ENCODE data around the gene STK33. TPM values are rescaled to one million over a fixed set of nuclear protein-coding genes. Genes with fewer than 3 reads are reported as not detected.
"Not testable (repeated sequence)": the region's sequence is repeated elsewhere in the genome, so short reads cannot be mapped to it uniquely, and the experiment has no call there.

Gene STK33
- total RNA-seq, 1 donor from 2014 or later, result 3.4 TPM

- H3K27ac Mint-ChIP-seq (ENCODE audit: unreplicated experiment), result no peak overlapping the region
- no peaks in the 10 kb centered on the region for H3K27me3 Mint-ChIP-seq (ENCODE audit: low read depth)
- H3K4me1 Mint-ChIP-seq (ENCODE audit: low read depth), result no peaks in the 10 kb centered on the region
- no peaks in the 10 kb centered on the region for H3K36me3 Mint-ChIP-seq (ENCODE audit: low read depth)
- no peak for TF ChIP-seq CTCF (IDR thresholded peaks at IDR 0.05)
- peaks cover 6% of the 10 kb centered on the region for H3K9me3 Mint-ChIP-seq (ENCODE audit: low read depth)
- H3K4me3 Mint-ChIP-seq (ENCODE audit: unreplicated experiment), result no peak overlapping the region
- no peak for DNase-seq (ENCODE audit: low spot score)
Measured at GRCh38 chr11:8484251-8484650, 109.8 kb downstream of the STK33 start.

- Mint-ChIP-seq H3K36me3 (ENCODE audit: low read depth) (no peaks in the 10 kb centered on the region), H3K4me1 (ENCODE audit: low read depth) (no peaks in the 10 kb centered on the region), H3K4me3 (ENCODE audit: unreplicated experiment) (no peak overlapping the region), H3K27ac (ENCODE audit: unreplicated experiment) (no peak overlapping the region), H3K9me3 (ENCODE audit: low read depth) (peaks cover 4% of the 10 kb centered on the region), H3K27me3 (ENCODE audit: low read depth) (no peaks in the 10 kb centered on the region)
- no peak for DNase-seq (ENCODE audit: low spot score)
- TF ChIP-seq CTCF (IDR thresholded peaks at IDR 0.05), result no peak
Measured at GRCh38 chr11:8480858-8481257, 113.2 kb downstream of the STK33 start.

- H3K4me3 Mint-ChIP-seq (ENCODE audit: unreplicated experiment), result no peak overlapping the region
- TF ChIP-seq CTCF (IDR thresholded peaks at IDR 0.05), result no peak
- no peaks in the 10 kb centered on the region for H3K4me1 Mint-ChIP-seq (ENCODE audit: low read depth)
- DNase-seq (ENCODE audit: low spot score), result no peak
- no peaks in the 10 kb centered on the region for H3K27me3 Mint-ChIP-seq (ENCODE audit: low read depth)
- H3K27ac Mint-ChIP-seq (ENCODE audit: unreplicated experiment), result no peak overlapping the region
- no peaks in the 10 kb centered on the region for H3K36me3 Mint-ChIP-seq (ENCODE audit: low read depth)
- H3K9me3 Mint-ChIP-seq (ENCODE audit: low read depth), result peaks cover 4% of the 10 kb centered on the region
Measured at GRCh38 chr11:8477680-8478079, 116.3 kb downstream of the STK33 start.

- Mint-ChIP-seq H3K4me3 (ENCODE audit: unreplicated experiment) (no peak overlapping the region), H3K27me3 (ENCODE audit: low read depth) (no peaks in the 10 kb centered on the region), H3K9me3 (ENCODE audit: low read depth) (peaks cover 4% of the 10 kb centered on the region), H3K4me1 (ENCODE audit: low read depth) (no peaks in the 10 kb centered on the region), H3K27ac (ENCODE audit: unreplicated experiment) (no peak overlapping the region), H3K36me3 (ENCODE audit: low read depth) (no peaks in the 10 kb centered on the region)
- TF ChIP-seq CTCF (IDR thresholded peaks at IDR 0.05), result no peak
- no peak for DNase-seq (ENCODE audit: low spot score)
Measured at GRCh38 chr11:8477151-8477550, 116.9 kb downstream of the STK33 start.

GRCh38 chr11:8467806-8468205 is 126.2 kb downstream of the STK33 start:
- not testable (repeated sequence) for DNase-seq (ENCODE audit: low spot score); H3K4me1 Mint-ChIP-seq (ENCODE audit: low read depth); H3K27me3 Mint-ChIP-seq (ENCODE audit: low read depth); H3K27ac Mint-ChIP-seq (ENCODE audit: unreplicated experiment); H3K4me3 Mint-ChIP-seq (ENCODE audit: unreplicated experiment)
- Mint-ChIP-seq H3K36me3 (ENCODE audit: low read depth) (peaks cover 17% of the 10 kb centered on the region), H3K9me3 (ENCODE audit: low read depth) (peaks cover 24% of the 10 kb centered on the region)

- H3K27ac Mint-ChIP-seq (ENCODE audit: unreplicated experiment); H3K4me1 Mint-ChIP-seq (ENCODE audit: low read depth); H3K4me3 Mint-ChIP-seq (ENCODE audit: unreplicated experiment); DNase-seq (ENCODE audit: low spot score); H3K27me3 Mint-ChIP-seq (ENCODE audit: low read depth): not testable (repeated sequence)
- Mint-ChIP-seq H3K36me3 (ENCODE audit: low read depth) (peaks cover 17% of the 10 kb centered on the region), H3K9me3 (ENCODE audit: low read depth) (peaks cover 24% of the 10 kb centered on the region)
Measured at GRCh38 chr11:8467356-8467755, 126.7 kb downstream of the STK33 start.

GRCh38 chr11:8466884-8467283 is 127.1 kb downstream of the STK33 start:
- Mint-ChIP-seq H3K36me3 (ENCODE audit: low read depth) (peaks cover 17% of the 10 kb centered on the region), H3K9me3 (ENCODE audit: low read depth) (peaks cover 24% of the 10 kb centered on the region)
- not testable (repeated sequence) for DNase-seq (ENCODE audit: low spot score); H3K4me3 Mint-ChIP-seq (ENCODE audit: unreplicated experiment); H3K27me3 Mint-ChIP-seq (ENCODE audit: low read depth); H3K4me1 Mint-ChIP-seq (ENCODE audit: low read depth); H3K27ac Mint-ChIP-seq (ENCODE audit: unreplicated experiment)

All from chondrocyte (in vitro differentiated cells).